ENCODE results near the gene STYXL1.

STYXL1 gene

DNA sequence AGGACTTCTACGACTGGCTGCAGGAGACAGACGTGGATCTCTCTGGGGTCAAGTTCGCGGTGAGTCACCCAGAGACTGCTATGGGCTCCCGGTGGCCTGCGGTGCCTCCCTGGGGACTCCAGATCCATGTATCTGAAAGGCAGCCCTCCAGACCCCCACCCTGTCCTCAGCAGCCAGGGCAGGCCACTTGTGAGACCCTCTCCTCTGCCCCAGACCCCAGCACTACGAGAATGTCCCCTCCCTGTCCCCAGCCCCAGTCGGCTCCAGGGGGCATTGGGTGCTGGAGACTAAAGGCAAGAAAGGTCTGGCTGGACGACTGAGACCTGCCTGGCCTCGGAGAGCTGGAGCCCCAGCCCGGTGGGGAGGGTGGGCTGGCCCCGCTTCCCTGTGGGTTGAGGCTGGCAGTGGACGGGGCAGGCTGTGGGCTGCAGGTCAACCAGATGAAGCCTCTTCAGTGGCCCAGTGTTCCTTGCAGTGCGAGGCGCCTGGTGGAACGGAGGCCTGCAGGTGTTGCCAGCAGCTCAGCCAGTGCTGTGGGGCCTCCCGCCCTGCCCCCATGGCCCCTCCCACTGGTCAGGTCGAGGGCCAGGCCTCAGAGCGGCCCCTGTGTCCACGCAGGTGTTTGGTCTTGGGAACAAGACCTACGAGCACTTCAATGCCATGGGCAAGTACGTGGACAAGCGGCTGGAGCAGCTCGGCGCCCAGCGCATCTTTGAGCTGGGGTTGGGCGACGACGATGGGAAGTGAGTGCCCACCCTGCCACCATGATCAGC, 67.2 kb downstream of the STYXL1 start:
- peaks cover 97% of the 10 kb centered on the region for H3K36me3 Mint-ChIP-seq (ENCODE audit: low read depth)

GRCh38 chr7:75979759-75980429, 67.9 kb downstream of the STYXL1 start:
- no peaks in the 10 kb centered on the region for H3K9me3 Mint-ChIP-seq
- intact Hi-C loops (cut with micrococcal nuclease), result no loop called here
- no peak overlapping the region for H3K27ac Mint-ChIP-seq
- no peaks in the 10 kb centered on the region for H3K27me3 Mint-ChIP-seq
- peaks cover 97% of the 10 kb centered on the region for H3K36me3 Mint-ChIP-seq (ENCODE audit: low read depth)
- no peaks in the 10 kb centered on the region for H3K4me1 Mint-ChIP-seq (ENCODE audit: low read depth)
- no peak overlapping the region for H3K4me3 Mint-ChIP-seq

More for the DNA sequence above, 67.2 kb downstream of the STYXL1 start:
- Mint-ChIP-seq H3K4me3 (no peak overlapping the region), H3K27me3 (no peaks in the 10 kb centered on the region), H3K4me1 (ENCODE audit: low read depth) (no peaks in the 10 kb centered on the region), H3K9me3 (no peaks in the 10 kb centered on the region), H3K27ac (no peak overlapping the region)
- intact Hi-C loops (cut with micrococcal nuclease), result no loop called here

DNA sequence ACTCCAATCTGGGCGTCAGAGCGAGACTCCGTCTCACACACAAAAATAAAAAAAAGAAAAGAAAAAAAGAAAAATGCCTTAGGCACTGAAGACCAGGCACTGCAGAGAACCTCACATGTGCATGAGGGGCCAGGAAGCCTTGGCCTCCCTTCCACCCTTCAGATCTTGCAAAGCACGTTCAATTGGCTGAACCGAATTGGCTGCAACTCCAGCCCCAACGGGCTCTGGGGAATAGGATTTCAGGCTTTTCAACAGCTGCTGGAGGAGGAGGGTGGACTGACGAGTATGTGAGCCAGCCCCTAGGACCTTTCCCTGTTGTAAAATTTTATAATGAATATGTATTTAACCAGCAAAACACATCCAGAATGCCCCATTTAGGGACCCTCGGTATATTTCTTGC, 70.1 kb downstream of the STYXL1 start:
- Mint-ChIP-seq H3K4me1 (ENCODE audit: low read depth) (peaks cover under 1% of the 10 kb centered on the region), H3K27me3 (no peaks in the 10 kb centered on the region), H3K9me3 (no peaks in the 10 kb centered on the region), H3K4me3 (no peak overlapping the region), H3K36me3 (ENCODE audit: low read depth) (peaks cover 97% of the 10 kb centered on the region), H3K27ac (no peak overlapping the region)
- intact Hi-C loops (cut with micrococcal nuclease), result no loop called here

DNA sequence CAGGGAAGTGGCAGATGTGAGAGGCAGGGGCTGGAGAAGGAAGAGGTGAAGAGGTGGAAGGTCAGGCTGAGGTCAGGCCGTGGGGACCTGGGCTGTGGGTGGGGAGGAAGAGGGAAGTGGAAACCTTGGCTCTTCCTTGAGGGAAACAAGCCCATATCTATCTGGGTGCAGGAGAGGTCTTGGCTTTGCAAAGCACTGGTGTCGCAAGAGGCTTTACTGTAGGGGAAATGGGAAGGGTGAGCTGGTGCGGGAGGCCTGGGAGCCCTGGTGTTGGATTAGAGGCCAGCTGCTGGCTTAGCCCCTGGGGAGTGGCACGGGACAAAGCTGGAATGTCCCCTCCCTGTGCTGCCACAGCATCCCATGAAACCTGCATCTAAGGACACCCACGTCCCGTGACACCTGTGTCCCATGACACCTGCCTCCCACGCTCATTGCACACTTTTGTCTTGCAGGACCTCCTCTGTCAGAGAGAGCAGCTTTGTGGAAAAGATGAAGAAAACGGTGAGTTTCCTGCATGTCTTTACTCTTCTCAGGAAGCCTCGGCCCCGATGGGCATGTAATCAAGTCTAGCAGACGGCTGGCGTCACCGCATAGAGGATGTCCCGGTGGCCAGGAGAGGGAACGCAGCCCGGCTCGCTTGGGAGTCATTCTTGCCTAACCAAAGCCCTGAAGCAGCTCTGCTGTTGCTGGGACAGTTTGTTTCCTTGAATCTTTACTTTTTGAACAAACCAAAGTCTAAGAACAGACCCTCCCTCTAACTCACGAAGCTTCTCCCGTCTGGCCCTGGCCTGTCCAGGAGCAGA, 75.6 kb downstream of the STYXL1 start:
- H3K4me3 Mint-ChIP-seq, result no peak overlapping the region
- H3K36me3 Mint-ChIP-seq (ENCODE audit: low read depth), result peaks cover 90% of the 10 kb centered on the region
- peaks cover 48% of the 10 kb centered on the region for H3K4me1 Mint-ChIP-seq (ENCODE audit: low read depth)
- peaks cover 3% of the 10 kb centered on the region for H3K27me3 Mint-ChIP-seq
- H3K9me3 Mint-ChIP-seq, result no peaks in the 10 kb centered on the region
- no peak overlapping the region for H3K27ac Mint-ChIP-seq
- intact Hi-C loops (cut with micrococcal nuclease), result no loop called here

DNA sequence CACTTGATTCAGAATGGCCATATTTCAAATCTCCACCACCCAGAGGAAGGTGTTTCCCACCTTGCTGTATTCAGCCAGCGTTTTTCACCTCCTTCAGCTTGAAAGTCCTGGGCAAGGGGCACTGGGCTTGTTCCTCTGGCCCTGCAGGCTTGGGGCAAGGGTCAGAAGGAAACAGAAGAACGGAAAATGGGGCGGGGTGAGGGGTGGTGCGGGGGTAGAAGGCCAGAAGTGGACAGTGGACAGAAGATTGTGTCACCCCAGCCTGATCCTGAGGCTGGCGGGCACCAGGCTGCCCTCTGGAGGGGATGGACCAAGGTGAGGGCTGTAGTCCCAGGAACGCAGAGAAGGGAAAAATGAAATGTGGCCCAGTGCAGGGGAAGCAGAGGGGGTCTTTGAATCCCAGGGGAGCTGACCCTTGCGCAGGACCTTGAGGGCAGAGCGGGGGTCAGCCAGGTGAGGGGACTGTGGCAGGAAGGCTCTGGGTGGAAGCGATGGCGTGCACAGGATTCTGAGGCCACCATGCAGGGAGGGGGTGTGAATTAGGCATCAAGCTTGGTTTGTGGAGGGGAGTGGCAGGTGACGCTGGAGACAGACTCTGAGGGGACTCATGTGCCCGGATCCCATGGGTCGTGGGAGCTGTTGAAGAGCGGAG, 76.4 kb downstream of the STYXL1 start:
- intact Hi-C loops (cut with micrococcal nuclease), result no loop called here
- peaks cover 55% of the 10 kb centered on the region for H3K4me1 Mint-ChIP-seq (ENCODE audit: low read depth)
- H3K9me3 Mint-ChIP-seq, result no peaks in the 10 kb centered on the region
- H3K27me3 Mint-ChIP-seq, result peaks cover 3% of the 10 kb centered on the region
- H3K27ac Mint-ChIP-seq, result no peak overlapping the region
- H3K4me3 Mint-ChIP-seq, result no peak overlapping the region
- H3K36me3 Mint-ChIP-seq (ENCODE audit: low read depth), result peaks cover 88% of the 10 kb centered on the region

- Mint-ChIP-seq H3K4me1 (ENCODE audit: low read depth) (peaks cover 66% of the 10 kb centered on the region), H3K27ac (peak overlapping the region; percentile 52), H3K36me3 (ENCODE audit: low read depth) (peaks cover 88% of the 10 kb centered on the region), H3K27me3 (peaks cover 7% of the 10 kb centered on the region), H3K9me3 (no peaks in the 10 kb centered on the region), H3K4me3 (no peak overlapping the region)
- intact Hi-C loops (cut with micrococcal nuclease), result no loop called here
Measured at GRCh38 chr7:75969704-75970498, 77.9 kb downstream of the STYXL1 start.

DNA sequence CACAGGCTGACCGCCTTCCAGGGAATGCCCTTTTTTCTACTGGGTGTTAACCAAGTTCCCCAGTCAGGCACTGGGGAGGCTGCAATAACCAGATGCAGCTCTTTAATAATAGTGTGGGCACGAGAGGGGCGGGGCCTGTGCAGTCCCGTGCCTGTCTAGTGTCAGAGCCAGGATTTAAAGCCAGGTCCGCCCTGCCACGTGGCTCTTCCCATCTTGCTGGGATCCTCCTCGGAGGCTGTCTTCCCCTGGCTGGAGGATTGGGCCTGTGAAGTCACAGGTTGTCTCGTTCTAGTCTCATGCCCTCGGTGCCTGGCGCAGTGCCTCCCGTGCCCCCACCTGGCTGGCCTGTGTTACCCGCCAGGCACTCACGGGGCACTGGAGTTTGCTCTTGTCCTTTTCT, 78.6 kb downstream of the STYXL1 start:
- Mint-ChIP-seq H3K9me3 (no peaks in the 10 kb centered on the region), H3K27ac (no peak overlapping the region), H3K4me3 (no peak overlapping the region), H3K36me3 (ENCODE audit: low read depth) (peaks cover 86% of the 10 kb centered on the region), H3K27me3 (peaks cover 7% of the 10 kb centered on the region), H3K4me1 (ENCODE audit: low read depth) (peaks cover 66% of the 10 kb centered on the region)
- intact Hi-C loops (cut with micrococcal nuclease), result no loop called here

DNA sequence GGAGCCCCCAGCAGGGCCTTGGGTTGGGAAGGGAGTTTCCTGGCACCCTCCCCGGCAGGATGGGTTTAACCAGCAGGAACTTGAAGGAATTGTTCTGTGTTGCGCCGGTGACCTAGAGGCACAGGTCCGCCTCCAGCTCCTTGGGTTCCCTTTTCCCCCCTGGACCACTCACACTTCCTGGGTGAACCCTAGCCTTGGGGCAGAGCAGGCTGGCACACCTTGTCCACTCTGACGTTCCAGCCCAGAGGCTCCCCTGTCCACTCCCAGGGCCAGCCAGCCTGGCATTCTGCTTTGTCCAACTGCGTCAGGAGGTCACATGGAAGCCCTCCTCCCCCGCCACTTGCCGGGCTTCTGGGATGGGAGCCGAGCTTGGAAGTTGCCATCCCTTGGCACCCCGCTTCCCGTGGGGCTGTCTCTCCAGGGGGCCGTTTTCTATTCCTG, 79.2 kb downstream of the STYXL1 start:
- H3K27me3 Mint-ChIP-seq, result peaks cover 7% of the 10 kb centered on the region
- H3K9me3 Mint-ChIP-seq, result no peaks in the 10 kb centered on the region
- no peak overlapping the region for H3K27ac Mint-ChIP-seq
- intact Hi-C loops (cut with micrococcal nuclease), result no loop called here
- H3K4me3 Mint-ChIP-seq, result no peak overlapping the region
- H3K36me3 Mint-ChIP-seq (ENCODE audit: low read depth), result peaks cover 83% of the 10 kb centered on the region
- peaks cover 67% of the 10 kb centered on the region for H3K4me1 Mint-ChIP-seq (ENCODE audit: low read depth)

- H3K27ac Mint-ChIP-seq, result peak overlapping the region; percentile 27
- H3K4me3 Mint-ChIP-seq, result peak overlapping the region; percentile 64
- H3K27me3 Mint-ChIP-seq, result peaks cover 7% of the 10 kb centered on the region
- peaks cover 83% of the 10 kb centered on the region for H3K36me3 Mint-ChIP-seq (ENCODE audit: low read depth)
- intact Hi-C loops (cut with micrococcal nuclease), result no loop called here
- no peaks in the 10 kb centered on the region for H3K9me3 Mint-ChIP-seq
- peaks cover 72% of the 10 kb centered on the region for H3K4me1 Mint-ChIP-seq (ENCODE audit: low read depth)
Measured at GRCh38 chr7:75968012-75968411, 79.8 kb downstream of the STYXL1 start.

DNA sequence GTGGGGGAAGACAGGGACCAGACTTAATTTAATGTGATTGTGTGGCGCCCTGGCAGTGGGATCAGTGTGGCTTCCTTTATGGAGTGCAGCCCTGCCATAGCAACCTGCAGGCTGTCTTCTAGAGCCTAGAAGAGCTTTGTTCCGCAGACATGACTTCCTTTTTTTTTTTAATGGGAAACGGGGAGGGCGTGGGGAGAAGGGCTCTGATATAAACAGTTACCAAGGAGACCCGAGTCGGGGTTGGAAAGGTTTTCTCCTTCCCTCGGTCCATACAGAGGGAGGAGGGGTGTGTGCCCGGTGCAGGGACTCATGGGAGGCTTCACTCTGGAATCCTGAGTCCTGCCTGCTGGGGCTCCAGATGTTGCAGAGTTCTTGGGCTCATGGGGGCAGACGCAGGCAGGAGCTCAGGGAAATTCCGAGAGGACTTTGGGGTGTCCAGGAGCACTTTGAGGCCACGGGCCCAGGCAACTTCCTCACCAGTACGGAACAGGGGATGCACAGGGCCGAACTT, 80.3 kb downstream of the STYXL1 start:
- H3K36me3 Mint-ChIP-seq (ENCODE audit: low read depth), result peaks cover 83% of the 10 kb centered on the region

GRCh38 chr7:75967055-75967454, 80.7 kb downstream of the STYXL1 start:
- Mint-ChIP-seq H3K4me1 (ENCODE audit: low read depth) (peaks cover 70% of the 10 kb centered on the region), H3K27me3 (peaks cover 7% of the 10 kb centered on the region), H3K27ac (peak overlapping the region; percentile 27), H3K36me3 (ENCODE audit: low read depth) (peaks cover 83% of the 10 kb centered on the region), H3K9me3 (no peaks in the 10 kb centered on the region), H3K4me3 (no peak overlapping the region)
- intact Hi-C loops (cut with micrococcal nuclease), result no loop called here

More for the DNA sequence above, 80.3 kb downstream of the STYXL1 start:
- Mint-ChIP-seq H3K27me3 (peaks cover 7% of the 10 kb centered on the region), H3K4me1 (ENCODE audit: low read depth) (peaks cover 73% of the 10 kb centered on the region), H3K27ac (peak overlapping the region; percentile 27), H3K4me3 (peak overlapping the region; percentile 64), H3K9me3 (no peaks in the 10 kb centered on the region)
- intact Hi-C loops (cut with micrococcal nuclease), result no loop called here

DNA sequence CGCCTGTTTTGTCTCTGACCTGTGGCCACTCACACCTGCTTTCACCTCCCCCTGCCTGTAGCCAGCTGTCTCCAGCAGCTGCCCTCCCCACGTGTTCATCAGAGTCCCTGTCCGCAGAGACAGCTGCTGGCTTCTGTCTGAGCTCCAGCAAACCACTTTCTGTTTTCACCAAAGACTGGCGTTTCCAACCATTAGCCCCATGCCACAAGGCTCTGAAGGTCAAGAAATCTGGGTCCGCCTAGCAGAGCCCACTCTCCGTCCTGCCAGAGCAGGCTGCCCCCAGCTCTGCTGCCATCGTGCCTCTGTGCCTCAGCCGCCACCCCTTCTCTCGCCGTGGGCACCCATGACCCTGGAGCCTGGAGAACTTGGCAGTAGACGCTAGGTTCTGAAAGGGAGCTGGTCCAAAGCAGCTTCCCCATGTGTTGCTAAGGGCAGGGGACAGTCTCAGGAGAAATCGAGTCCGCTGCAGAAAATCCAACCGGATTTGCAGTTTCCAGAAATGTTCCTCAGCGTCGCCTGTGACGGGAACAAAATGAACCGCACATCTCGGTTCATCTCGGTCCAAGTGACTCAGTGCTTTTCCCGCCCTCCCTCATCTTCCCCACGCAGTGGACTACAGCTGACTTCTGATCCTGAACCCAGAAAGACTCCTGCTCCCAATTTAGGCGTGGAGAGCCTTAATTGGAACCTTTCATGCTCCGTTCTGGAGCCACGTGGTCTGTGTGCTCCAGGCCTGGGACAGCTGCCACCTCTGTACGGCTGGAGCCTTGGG, 81.4 kb downstream of the STYXL1 start:
- H3K36me3 Mint-ChIP-seq (ENCODE audit: low read depth), result peaks cover 83% of the 10 kb centered on the region
- intact Hi-C loops (cut with micrococcal nuclease), result no loop called here
- no peaks in the 10 kb centered on the region for H3K9me3 Mint-ChIP-seq
- H3K4me1 Mint-ChIP-seq (ENCODE audit: low read depth), result peaks cover 64% of the 10 kb centered on the region
- H3K27ac Mint-ChIP-seq, result no peak overlapping the region
- H3K4me3 Mint-ChIP-seq, result no peak overlapping the region
- peaks cover 7% of the 10 kb centered on the region for H3K27me3 Mint-ChIP-seq
